Activated T-cell treated with anti-CD3 and anti-CD28 coated beads, Interleukin-2, amount 50 U/mL, for 4 hours (primary cell): ENCODE measurements around the gene NEXN. TPM values are rescaled to one million over a fixed set of nuclear protein-coding genes. Genes with fewer than 3 reads are reported as not detected.
A peak's percentile ranks its signal among the peaks of the same experiment; 100 is the strongest.

Experiments used
- ATAC-seq, 2 donors: fragments of 200-7000 bp; cut with Tn5 transposase; one replicate each; pipeline ENCODE4 v1.10.0; 2021
- DNase-seq: peaks from one replicate; pipeline ENCODE4 v3.0.0-alpha.2; 2020
- H3K27me3 Mint-ChIP-seq: one replicate; pipeline ENCODE4 v1.8.0; 2021; ENCODE audit warnings: low read depth, mixed read lengths
- H3K36me3 Mint-ChIP-seq: one replicate; pipeline ENCODE4 v1.8.0; 2022; ENCODE audit warnings: mixed read lengths; ENCODE audit not compliant: insufficient read depth
- H3K4me1 Mint-ChIP-seq: one replicate; pipeline ENCODE4 v1.8.0; 2021; ENCODE audit warnings: low read depth, mixed read lengths
- H3K4me3 Mint-ChIP-seq: one replicate; pipeline ENCODE4 v1.8.0; 2021; ENCODE audit warnings: mild to moderate bottlenecking, moderate library complexity, mixed read lengths
- H3K9me3 Mint-ChIP-seq: one replicate; pipeline ENCODE4 v1.8.0; 2021; ENCODE audit warnings: mixed read lengths
- total RNA-seq, 3 donors: library from RNA; stranded (reverse); gene quantifications; one replicate each; pipeline ENCODE4 v1.2.1, GENCODE V29; 2021

The NEXN gene
- total RNA-seq, 3 donors from 2014 or later = 0.32 to 0.60 (median 0.40) TPM

- no peak for ATAC-seq
- Mint-ChIP-seq H3K4me3 (peak overlapping the region; percentile 65), H3K9me3 (no peaks in the 10 kb centered on the region), H3K27me3 (no peaks in the 10 kb centered on the region), H3K4me1 (peaks cover 9% of the 10 kb centered on the region), H3K36me3 (peaks cover 10% of the 10 kb centered on the region)
- no peak for DNase-seq
Observed at GRCh38 chr1:77927414-77927813, 39.0 kb downstream of the NEXN start.

GRCh38 chr1:77929806-77930205, 41.4 kb downstream of the NEXN start:
- DNase-seq (no peak), ATAC-seq (no peak)
- Mint-ChIP-seq H3K27me3 (no peaks in the 10 kb centered on the region), H3K4me3 (no peak overlapping the region), H3K9me3 (no peaks in the 10 kb centered on the region), H3K4me1 (peaks cover 9% of the 10 kb centered on the region), H3K36me3 (peaks cover 10% of the 10 kb centered on the region)

- no peaks in the 10 kb centered on the region for H3K9me3 Mint-ChIP-seq
- H3K36me3 Mint-ChIP-seq = peaks cover 9% of the 10 kb centered on the region
- H3K27me3 Mint-ChIP-seq = no peaks in the 10 kb centered on the region
- peaks cover 8% of the 10 kb centered on the region for H3K4me1 Mint-ChIP-seq
- no peak for ATAC-seq
- no peak for DNase-seq
- H3K4me3 Mint-ChIP-seq = no peak overlapping the region
Observed at GRCh38 chr1:77938651-77939050, 50.2 kb downstream of the NEXN start.

GRCh38 chr1:77940921-77941570, 52.6 kb downstream of the NEXN start:
- H3K36me3 Mint-ChIP-seq = peaks cover 18% of the 10 kb centered on the region
- peak in 1 of 2 donors; percentile 15 for ATAC-seq
- no peak overlapping the region for H3K4me3 Mint-ChIP-seq
- H3K9me3 Mint-ChIP-seq = no peaks in the 10 kb centered on the region
- no peak for DNase-seq
- H3K27me3 Mint-ChIP-seq = no peaks in the 10 kb centered on the region
- H3K4me1 Mint-ChIP-seq = peaks cover 9% of the 10 kb centered on the region

- peaks cover 22% of the 10 kb centered on the region for H3K36me3 Mint-ChIP-seq
- H3K4me3 Mint-ChIP-seq = no peak overlapping the region
- H3K9me3 Mint-ChIP-seq = no peaks in the 10 kb centered on the region
- H3K4me1 Mint-ChIP-seq = peaks cover 13% of the 10 kb centered on the region
- ATAC-seq = peak in 1 of 2 donors; percentile 19
- no peak for DNase-seq
- H3K27me3 Mint-ChIP-seq = no peaks in the 10 kb centered on the region
Observed at GRCh38 chr1:77942400-77943140, 54.1 kb downstream of the NEXN start.

- ATAC-seq = no peak
- H3K9me3 Mint-ChIP-seq = no peaks in the 10 kb centered on the region
- no peak for DNase-seq
- H3K4me1 Mint-ChIP-seq = peaks cover 23% of the 10 kb centered on the region
- peaks cover 33% of the 10 kb centered on the region for H3K36me3 Mint-ChIP-seq
- H3K27me3 Mint-ChIP-seq = no peaks in the 10 kb centered on the region
- no peak overlapping the region for H3K4me3 Mint-ChIP-seq
Observed at GRCh38 chr1:77945345-77945744, 56.9 kb downstream of the NEXN start.

GRCh38 chr1:77948841-77949424, 60.5 kb downstream of the NEXN start:
- Mint-ChIP-seq H3K27me3 (no peaks in the 10 kb centered on the region), H3K36me3 (peaks cover 42% of the 10 kb centered on the region)
- DNase-seq = no peak

GRCh38 chr1:77950873-77951272, 62.4 kb downstream of the NEXN start:
- Mint-ChIP-seq H3K4me1 (peaks cover 29% of the 10 kb centered on the region), H3K9me3 (no peaks in the 10 kb centered on the region), H3K27me3 (no peaks in the 10 kb centered on the region), H3K4me3 (no peak overlapping the region), H3K36me3 (peaks cover 45% of the 10 kb centered on the region)
- ATAC-seq = peak; percentile 37 to 44
- no peak for DNase-seq

More at GRCh38 chr1:77948841-77949424, 60.5 kb downstream of the NEXN start:
- ATAC-seq = no peak
- H3K9me3 Mint-ChIP-seq = no peaks in the 10 kb centered on the region
- H3K4me3 Mint-ChIP-seq = no peak overlapping the region
- H3K4me1 Mint-ChIP-seq = peaks cover 30% of the 10 kb centered on the region

- ATAC-seq = no peak
- Mint-ChIP-seq H3K9me3 (no peaks in the 10 kb centered on the region), H3K4me3 (no peak overlapping the region), H3K4me1 (peaks cover 29% of the 10 kb centered on the region), H3K36me3 (peaks cover 45% of the 10 kb centered on the region), H3K27me3 (no peaks in the 10 kb centered on the region)
- no peak for DNase-seq
Observed at GRCh38 chr1:77951328-77951727, 62.9 kb downstream of the NEXN start.

- H3K4me1 Mint-ChIP-seq = peaks cover 24% of the 10 kb centered on the region
- peaks cover 39% of the 10 kb centered on the region for H3K36me3 Mint-ChIP-seq
- no peak for DNase-seq
- ATAC-seq = no peak
- H3K9me3 Mint-ChIP-seq = no peaks in the 10 kb centered on the region
- no peak overlapping the region for H3K4me3 Mint-ChIP-seq
- H3K27me3 Mint-ChIP-seq = no peaks in the 10 kb centered on the region
Observed at GRCh38 chr1:77953907-77954306, 65.5 kb downstream of the NEXN start.

- no peaks in the 10 kb centered on the region for H3K27me3 Mint-ChIP-seq
- ATAC-seq = no peak
- H3K4me3 Mint-ChIP-seq = no peak overlapping the region
- no peaks in the 10 kb centered on the region for H3K9me3 Mint-ChIP-seq
- peaks cover 24% of the 10 kb centered on the region for H3K4me1 Mint-ChIP-seq
- no peak for DNase-seq
- peaks cover 41% of the 10 kb centered on the region for H3K36me3 Mint-ChIP-seq
Observed at GRCh38 chr1:77954521-77954920, 66.1 kb downstream of the NEXN start.

GRCh38 chr1:77955709-77956108, 67.3 kb downstream of the NEXN start:
- DNase-seq = no peak
- ATAC-seq = no peak
- H3K4me1 Mint-ChIP-seq = peaks cover 23% of the 10 kb centered on the region
- no peaks in the 10 kb centered on the region for H3K27me3 Mint-ChIP-seq
- peaks cover 51% of the 10 kb centered on the region for H3K36me3 Mint-ChIP-seq
- H3K4me3 Mint-ChIP-seq = no peak overlapping the region
- no peaks in the 10 kb centered on the region for H3K9me3 Mint-ChIP-seq

- Mint-ChIP-seq H3K4me3 (no peak overlapping the region), H3K9me3 (no peaks in the 10 kb centered on the region), H3K27me3 (no peaks in the 10 kb centered on the region), H3K36me3 (peaks cover 54% of the 10 kb centered on the region), H3K4me1 (peaks cover 24% of the 10 kb centered on the region)
- DNase-seq (no peak), ATAC-seq (no peak)
Observed at GRCh38 chr1:77956464-77956863, 68.0 kb downstream of the NEXN start.

GRCh38 chr1:77958391-77958790, 70.0 kb downstream of the NEXN start:
- no peaks in the 10 kb centered on the region for H3K27me3 Mint-ChIP-seq
- no peaks in the 10 kb centered on the region for H3K9me3 Mint-ChIP-seq
- peaks cover 58% of the 10 kb centered on the region for H3K36me3 Mint-ChIP-seq
- ATAC-seq (no peak), DNase-seq (no peak)
- H3K4me3 Mint-ChIP-seq = no peak overlapping the region
- H3K4me1 Mint-ChIP-seq = peaks cover 26% of the 10 kb centered on the region

- Mint-ChIP-seq H3K27me3 (no peaks in the 10 kb centered on the region), H3K4me3 (no peak overlapping the region), H3K4me1 (peaks cover 26% of the 10 kb centered on the region), H3K36me3 (peaks cover 58% of the 10 kb centered on the region), H3K9me3 (no peaks in the 10 kb centered on the region)
- ATAC-seq (no peak), DNase-seq (no peak)
Observed at GRCh38 chr1:77958850-77959249, 70.4 kb downstream of the NEXN start.
